Epithelial cell of proximal tubule (primary cell): ENCODE measurements around the gene PPY. TPM values are rescaled to one million over a fixed set of nuclear protein-coding genes. Genes with fewer than 3 reads are reported as not detected.

Source experiments
- DNase-seq: peaks from one replicate; pipeline ENCODE4 v3.0.0-alpha.2; 2011; ENCODE audit warnings: low read depth
- H3K4me3 ChIP-seq: 2 replicates; pipeline ENCODE4 v1.5.1; 2011; ENCODE audit warnings: low read depth, mild to moderate bottlenecking, low read length
- CTCF ChIP-seq: conservative IDR thresholded peaks from 2 replicates; pipeline ENCODE4 v1.5.1; 2012; ENCODE audit warnings: low read depth, mild to moderate bottlenecking, low read length
- total RNA-seq: library from RNA; depleted of rRNA; stranded (reverse); fragments of >200 nt; gene quantifications from 2 replicates; pipeline ENCODE4 v1.2.3, GENCODE V29; 2015

PPY gene
- total RNA-seq, 1 donor from 2014 or later: not detected

- DNase-seq: no peak
- H3K4me3 ChIP-seq: no peak overlapping the region
- TF ChIP-seq CTCF: no peak
These were observed 32.6 kb downstream of the PPY start for GRCh38 chr17:43909537-43910231.

GRCh38 chr17:43907998-43908721, 34.1 kb downstream of the PPY start:
- no peak for DNase-seq
- no peak overlapping the region for H3K4me3 ChIP-seq
- no peak for TF ChIP-seq CTCF

- no peak for TF ChIP-seq CTCF
- H3K4me3 ChIP-seq: peak within 1 kb of the TSS; percentile 55
- no peak for DNase-seq
These were observed 34.8 kb downstream of the PPY start, which contains the start of gene MPP2 for GRCh38 chr17:43907425-43907981. TSS of gene MPP2 (minus strand) at chr17:43907536. CDS start at chr17:43904460, 3,076 bp downstream.

- H3K4me3 ChIP-seq: peak overlapping the region; percentile 55
- TF ChIP-seq CTCF: no peak
- no peak for DNase-seq
These were observed 35.3 kb downstream of the PPY start for GRCh38 chr17:43906951-43907424.

GRCh38 chr17:43905985-43906852, 36.1 kb downstream of the PPY start:
- peak overlapping the region; percentile 55 for H3K4me3 ChIP-seq
- TF ChIP-seq CTCF: no peak
- no peak for DNase-seq

GRCh38 chr17:43905400-43905984, 36.8 kb downstream of the PPY start:
- no peak overlapping the region for H3K4me3 ChIP-seq
- TF ChIP-seq CTCF: no peak
- DNase-seq: no peak
